HCT116 (cell line): ENCODE measurements around the gene TGM2.

Source experiments
- EZH2 ChIP-seq: fragments of 200-600 bp; sonication (generic); IDR thresholded peaks from 2 replicates; pipeline ENCODE4 v1.6.1; 2017; ENCODE audit warnings: antibody characterized with exemption, mixed run types
- POLR2AphosphoS5 ChIP-seq: IDR thresholded peaks from 2 replicates; pipeline ENCODE4 v1.6.1; 2011; ENCODE audit warnings: mild to moderate bottlenecking, low read depth, low read length, moderate library complexity
- RAD21 ChIP-seq: IDR thresholded peaks from 2 replicates; pipeline ENCODE4 v1.6.1; 2012; ENCODE audit warnings: low read depth, mild to moderate bottlenecking

DNA sequence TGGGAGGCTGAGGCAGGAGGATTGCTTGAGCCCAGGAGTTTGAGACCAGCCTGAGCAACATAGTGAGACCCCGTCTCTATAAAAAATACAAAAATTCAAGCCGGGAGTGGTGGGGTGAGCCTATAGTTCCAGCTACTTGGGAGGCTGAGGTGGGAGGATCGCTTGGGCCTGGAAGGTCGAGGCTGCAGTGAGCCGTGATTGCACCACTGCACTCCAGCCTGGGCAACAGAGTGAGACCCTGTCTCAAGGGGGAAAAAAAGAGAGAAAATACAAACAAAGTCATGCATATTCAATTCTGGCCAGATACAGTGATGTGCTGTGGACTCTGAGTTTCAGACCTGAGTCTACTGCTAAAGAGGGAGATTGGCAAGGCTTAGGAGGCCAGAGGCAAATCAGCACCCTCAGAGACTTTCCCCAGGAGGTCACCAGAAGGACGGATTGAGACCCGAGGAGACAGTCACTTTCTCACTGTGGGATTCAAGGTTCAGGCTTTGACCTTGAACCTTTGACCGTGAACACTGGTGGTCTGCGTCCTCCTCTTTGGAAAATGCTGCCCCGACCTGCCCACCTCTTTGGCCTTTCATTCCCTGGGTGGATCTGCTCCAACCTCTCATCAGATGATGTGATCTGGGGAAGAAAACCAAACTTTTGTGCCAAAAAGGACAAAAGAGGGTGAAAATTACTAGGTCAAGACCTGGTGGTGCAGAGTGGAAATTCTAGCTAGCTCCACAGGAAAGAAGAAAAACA, 31.2 kb downstream of the TGM2 start:
- TF ChIP-seq RAD21 = no peak
- no peak for TF ChIP-seq EZH2
- no peak for TF ChIP-seq POLR2AphosphoS5
